GM18519 (cell line): ENCODE data around the gene ZFP90.
A peak's percentile ranks its signal among the peaks of the same experiment; 100 is the strongest.
"Not testable (repeated sequence)": the region's sequence is repeated elsewhere in the genome, so short reads cannot be mapped to it uniquely, and the experiment has no call there.

Experiments used
- ATAC-seq: cut with Tn5 transposase; IDR thresholded peaks from one replicate; pipeline ENCODE4 v1.9.1; 2021; ENCODE audit warnings: mild to moderate bottlenecking, moderate library complexity; ENCODE audit not compliant: unreplicated experiment, low FRiP score

The ZFP90 gene

DNA sequence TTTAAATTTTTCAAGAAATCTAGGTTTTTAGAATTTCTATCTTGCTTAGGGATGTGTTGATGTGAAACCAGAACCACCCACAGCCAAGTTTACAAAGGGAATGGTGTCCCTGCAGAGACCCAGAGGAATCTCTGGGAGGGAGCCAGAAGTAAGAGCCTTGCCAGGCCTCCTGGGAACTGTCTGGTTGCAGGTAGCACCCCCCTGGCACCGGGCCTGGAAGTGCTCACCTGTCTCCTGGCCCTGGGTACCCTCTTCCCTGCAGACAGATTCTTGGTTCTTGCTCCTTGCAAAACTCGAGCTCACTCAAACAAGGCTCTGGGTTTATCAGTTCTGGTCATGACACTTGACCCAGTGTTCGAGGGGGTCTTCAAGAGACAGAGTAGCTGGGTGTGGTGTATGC is 24.6 kb upstream of the ZFP90 start:
- no peak for ATAC-seq

DNA sequence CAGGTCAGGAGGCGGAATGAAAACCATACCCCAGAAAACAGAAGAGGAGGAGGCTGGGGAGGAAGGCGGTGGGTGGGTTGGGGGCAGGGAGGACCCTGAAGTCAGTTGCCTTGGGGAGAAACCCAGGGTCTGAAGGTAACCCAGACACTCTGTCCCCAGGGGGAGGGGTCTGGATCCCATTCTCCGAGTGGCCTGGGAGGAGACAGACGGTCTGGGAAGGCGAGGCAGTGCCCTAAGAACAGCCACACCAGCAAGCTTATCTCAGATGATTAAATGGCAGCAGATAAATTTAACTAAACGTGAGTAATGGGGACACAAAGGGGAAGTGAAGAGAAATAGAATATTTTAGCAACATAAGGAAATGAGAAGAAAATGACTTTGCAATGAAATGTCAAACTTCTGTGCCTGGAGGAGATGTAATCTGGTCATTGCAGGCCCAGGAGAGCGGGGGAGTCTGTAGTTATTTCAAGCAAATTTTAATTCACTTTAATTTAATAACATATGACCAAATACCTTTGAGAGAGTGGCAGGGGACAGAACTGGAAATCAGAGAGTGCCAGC is 21.4 kb upstream of the ZFP90 start:
- ATAC-seq = no peak

DNA sequence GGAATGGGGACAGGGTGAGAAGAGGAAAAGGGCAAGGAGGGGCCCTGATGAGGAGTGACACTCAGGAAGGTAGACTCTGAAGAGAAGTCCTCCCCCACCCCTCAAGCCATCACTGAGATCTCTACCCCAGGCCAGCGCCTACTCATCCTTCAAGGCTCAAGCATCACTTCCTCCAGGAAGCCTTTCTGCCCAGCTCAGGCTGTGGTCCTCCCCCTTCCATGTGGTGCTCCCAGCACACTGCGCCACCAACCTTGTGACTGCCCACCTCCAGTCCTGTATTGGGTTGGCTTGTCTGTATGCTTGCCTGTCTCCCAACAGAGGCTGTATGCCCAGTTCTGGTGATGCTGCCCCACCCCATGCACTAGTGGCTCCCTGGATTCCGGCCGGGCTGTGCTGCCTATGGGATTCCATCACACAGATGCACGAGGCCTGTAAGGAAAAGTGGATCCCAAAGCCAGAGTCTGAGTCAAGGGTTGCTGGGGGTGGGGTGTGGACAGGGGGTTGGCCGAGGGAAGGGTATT is 19.8 kb upstream of the ZFP90 start:
- no peak for ATAC-seq

DNA sequence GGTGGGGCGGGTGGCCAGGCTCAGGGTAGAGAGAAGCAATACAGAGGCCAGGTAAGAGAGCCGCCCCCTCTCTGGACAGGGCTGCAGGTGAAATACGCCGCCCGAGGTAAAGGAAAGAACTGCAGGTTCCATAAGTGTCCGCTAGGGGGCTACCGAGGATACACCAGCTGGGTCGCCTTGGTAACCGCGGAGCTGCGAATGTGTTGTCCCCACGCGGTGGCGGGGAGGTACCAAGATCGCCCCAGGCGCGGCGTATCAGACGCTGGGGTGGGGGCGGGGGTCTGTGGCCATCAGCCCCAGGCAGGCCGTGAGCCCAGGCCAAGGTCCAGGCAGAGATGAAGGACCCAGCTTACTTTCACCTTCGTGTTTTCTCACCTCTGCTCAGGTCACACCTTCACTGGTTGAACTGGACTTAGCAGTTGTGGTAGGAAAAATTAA is 18.4 kb upstream of the ZFP90 start:
- ATAC-seq = no peak

DNA sequence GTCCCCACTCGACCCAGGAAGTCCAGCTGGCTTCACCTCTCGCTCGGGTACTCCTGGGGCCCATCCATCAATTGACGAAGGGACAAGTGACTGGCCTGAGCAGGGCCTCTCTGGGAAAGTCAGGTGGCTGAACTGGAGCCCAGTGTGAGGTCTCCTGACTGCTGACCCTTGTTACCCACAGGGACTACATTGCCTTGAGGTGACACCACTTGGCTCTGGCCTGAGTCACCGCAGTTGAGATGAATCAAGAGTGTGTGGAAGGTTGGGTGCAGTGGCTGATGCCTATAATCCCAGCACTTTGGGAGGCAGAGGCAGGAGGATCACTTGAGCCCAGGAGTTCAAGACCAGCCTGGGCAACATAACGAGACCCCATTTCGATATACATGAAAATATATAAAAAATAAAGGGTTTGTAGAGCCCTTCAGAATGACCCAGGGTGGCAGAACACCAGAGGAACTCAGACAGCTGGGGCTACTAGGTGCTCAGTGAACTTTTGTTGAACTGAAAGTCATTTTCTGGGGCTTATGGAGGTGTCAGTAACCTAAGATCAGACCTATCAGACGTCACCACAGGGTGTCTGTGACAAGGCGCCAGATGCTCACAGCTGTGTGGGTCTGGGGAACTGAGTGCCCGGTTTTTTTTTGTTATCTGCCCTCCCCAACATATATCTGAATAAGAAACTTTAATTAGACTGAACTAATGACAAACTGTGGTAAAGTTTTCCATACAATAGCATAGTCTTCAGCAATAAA is 14.8 kb upstream of the ZFP90 start:
- ATAC-seq = no peak

DNA sequence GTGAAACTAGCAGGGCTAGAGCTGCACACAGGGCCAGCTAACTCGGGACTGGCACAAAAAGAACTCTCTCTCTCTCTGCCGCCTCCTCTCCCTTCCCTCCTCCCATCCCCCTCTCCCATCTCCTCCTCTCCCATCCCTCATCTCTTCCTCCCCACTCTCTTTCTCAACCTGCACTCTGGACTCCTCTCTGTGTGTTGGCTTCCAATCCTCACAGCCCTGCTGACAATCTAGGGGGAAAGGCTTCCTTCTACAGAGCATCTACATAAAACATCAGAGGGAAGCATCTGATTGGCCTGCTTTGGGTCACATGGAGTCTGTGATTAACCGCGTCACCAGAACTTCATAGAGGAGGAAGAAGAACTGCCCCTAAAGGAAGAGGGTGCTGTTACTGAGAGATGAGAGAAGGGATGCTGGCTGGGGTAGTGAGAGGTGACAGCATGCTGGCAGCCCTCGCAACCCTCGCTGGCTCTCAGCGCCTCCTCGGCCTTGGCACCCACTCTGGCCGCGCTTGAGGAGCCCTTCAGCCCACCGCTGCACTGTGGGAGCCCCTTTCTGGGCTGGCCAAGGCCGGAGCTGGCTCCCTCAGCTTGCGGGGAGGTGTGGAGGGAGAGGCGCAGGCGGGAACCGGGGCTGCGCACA is 12.8 kb upstream of the ZFP90 start:
- no peak for ATAC-seq

DNA sequence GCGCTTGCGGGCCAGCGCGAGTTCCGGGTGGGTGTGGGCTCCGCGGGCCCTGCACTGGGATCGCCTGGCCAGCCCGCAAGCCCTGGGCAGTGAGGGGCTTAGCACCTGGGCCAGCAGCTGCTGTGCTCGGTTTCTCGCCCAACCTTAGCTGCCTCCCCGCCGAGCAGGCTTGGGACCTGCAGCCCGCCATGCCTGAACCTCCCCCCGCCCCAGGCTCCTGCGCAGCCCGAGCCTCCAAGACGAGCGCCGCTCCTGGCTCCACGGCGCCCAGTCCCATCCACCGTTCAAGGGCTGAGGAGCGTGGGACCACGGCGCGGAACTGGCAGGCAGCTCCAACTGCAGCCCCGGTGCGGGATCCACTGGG is 12.3 kb upstream of the ZFP90 start:
- no peak for ATAC-seq

DNA sequence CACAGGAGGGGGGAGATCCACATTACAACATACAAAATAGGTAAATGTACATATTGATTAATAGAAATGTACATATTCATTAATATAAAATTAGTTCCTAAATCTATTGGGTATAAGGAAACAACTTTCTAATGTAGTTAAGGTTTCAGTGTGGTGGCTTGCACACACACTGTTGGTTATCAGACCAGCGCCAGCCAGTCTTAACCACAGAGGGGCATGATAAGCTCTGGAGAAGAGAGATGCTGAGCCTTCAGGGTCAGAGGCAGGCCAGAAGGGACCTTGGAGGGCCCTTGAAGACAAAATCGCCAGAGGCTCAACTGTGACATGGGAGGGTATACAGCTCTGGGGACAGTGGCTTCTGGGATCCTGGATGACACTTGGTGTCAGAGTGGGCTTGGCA is 10.9 kb upstream of the ZFP90 start:
- ATAC-seq = no peak

DNA sequence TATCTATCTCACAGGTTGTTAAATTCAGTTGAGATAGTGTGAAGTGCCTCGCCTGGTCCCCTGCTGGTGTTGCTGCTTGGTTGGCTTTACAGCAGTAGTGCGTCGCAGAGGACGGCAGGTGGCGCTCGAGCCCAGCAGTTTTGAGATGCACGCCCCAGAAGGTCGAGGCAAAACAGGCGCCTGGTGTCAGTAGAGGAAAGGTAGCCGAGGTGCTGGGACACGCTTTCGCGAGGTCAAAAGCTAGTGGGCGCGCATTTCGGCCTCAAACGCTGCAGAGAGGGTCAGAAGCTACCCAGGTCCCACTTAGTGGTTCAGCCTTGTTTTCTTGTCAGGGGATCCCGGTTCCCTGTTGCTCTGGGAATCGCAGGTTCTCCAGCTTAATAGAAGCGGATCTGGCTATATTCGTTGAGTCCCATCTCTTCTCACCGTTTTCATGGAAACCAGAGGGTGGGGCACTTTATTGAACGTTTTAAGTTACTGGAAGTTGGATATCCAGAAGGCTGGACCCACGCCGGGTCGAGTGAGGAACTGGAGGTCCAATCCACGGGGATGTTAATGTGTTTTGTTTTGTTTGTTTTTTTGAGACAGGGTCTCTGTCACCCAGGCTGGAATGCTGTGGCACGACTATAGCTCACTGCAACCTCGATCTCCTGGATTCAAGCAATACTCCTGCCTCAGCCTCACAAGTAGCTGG is 10.3 kb upstream of the ZFP90 start:
- ATAC-seq = peak; percentile 62

DNA sequence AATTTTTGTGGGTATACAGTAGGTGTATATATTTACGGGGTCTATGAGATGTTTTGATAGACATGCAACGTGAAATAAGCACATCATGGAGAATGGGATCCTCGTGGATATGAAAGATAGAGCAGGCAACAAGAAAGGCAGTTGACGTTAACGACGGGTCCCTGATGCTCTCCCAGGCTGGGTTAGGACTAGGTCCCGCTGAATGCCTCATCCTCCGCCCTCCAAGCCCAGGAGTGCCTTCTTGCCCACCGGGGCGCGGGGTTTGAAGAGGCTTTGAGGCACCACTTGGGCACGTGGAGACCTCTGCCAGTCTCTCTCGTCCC is 9.5 kb upstream of the ZFP90 start:
- ATAC-seq = peak; percentile 10

DNA sequence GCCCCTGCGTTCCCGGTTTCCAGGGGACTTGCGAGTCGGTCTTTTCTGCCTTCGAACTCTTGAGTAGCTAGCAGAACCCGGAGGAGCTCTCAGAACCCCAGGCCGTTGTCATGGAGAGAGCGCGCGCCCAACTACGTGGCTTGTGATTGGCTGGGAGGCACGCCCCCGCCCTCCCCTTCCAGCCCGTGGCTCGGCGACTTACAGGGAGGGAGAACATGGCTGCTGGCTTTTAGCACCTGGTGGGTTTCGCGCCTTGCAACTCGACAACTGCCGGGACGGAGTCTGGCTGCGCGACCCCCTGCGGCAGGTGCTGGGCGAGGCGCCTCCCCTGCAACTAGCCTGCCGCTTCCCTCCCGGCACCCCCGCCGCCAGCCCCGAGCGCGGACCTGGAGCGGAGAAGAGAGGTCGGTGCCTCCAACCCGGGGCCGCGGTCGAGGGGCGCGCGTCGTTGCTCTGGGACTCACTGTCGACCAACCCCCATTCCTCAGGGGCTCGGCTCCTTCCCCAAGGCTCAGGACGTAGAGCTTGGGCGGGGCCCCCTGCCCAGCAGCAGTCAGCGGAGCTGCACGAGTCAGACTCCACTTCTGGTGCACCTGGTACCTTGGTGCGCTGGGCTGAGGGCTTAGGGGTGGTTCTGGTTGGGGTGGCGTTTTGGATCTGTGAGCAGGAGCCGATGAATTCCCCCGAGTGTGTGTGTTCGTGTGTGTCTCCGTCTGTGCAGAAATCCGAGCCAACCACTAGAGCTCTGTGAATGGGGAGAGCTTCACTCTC is 9.0 kb upstream of the ZFP90 start:
- ATAC-seq = peak; percentile 53

DNA sequence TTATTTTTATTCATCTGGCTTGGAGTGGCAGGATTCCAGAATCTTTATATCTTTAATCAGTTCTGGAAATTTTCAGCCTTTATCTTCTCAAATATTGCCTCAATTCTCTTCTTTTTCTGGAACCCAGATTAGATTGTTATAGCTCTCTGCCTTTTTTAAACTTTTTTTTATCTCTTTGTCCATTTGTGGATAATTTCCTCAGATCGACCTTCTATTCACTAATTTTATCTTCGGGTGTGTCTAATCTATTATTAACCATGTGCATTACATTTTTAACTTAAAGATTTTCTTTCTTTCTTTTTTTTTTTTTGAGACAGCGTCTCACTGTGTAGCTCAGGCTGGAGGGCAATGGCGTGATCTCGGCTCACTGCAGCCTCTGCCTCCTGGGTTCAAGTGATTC is 5.2 kb upstream of the ZFP90 start:
- ATAC-seq = no peak

DNA sequence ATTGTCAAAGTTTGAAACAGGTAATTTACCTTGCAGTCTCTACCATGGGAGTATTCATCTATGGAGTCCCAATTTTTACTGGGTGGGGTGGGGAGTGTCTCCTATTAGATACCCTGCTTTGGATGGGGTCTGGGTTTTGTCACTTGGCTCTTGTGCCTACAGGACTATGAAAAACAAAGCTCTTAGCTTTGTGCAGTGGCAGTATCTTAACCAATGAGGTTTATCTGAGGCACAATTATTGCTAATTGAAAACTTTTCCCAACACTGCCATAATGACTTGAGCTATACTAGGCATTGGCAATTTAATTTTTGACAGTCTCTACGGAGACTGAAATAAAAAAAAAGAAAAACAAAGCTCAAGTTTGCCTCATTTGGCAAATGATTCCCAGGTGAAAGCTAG is 3.8 kb upstream of the ZFP90 start:
- no peak for ATAC-seq

DNA sequence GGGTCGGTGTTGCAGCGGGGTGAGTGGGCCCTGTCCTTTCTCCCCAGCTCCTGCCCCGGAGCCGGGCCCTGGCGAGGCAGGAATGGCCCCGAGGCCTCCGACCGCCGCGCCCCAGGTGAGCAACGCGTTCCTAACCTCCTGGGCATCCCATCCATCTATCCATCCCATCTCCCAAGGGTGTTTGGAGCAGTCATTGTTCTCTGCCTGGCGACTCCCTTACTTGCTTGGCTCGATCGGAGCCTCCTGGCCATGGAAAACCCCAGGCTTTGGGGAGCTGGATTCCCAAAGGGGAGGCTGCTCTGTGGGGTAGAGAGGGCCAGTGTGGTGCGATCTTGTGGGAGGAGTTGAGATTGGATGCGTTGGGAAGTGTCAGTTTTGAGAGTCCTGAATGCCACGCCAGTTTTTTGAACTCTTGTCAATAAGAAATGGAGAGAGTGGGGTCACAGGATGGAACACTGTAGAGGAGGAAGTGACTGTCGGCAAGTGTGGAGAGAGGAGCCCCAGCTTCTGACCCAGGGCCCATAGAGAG is 684 bp downstream of the ZFP90 start:
- ATAC-seq = no peak

DNA sequence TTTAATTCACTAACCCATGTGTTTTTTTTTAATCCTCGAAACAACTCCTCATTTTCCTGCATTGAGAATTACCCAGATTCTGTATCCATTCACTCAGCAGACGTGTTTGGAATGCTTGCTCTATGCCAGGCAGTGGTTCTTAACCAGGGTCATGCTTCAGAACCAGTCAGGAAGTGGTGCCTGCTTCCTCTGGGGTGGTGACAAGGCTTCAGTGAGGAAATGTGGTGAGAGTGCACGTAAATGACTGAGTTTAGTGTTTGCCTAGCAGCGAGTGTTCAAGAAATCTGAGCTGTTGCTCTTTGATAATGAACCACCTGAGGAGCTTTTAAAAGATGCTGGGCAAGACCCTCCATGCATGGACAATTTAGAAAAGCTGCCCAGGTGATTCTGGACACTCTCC is 9.9 kb downstream of the ZFP90 start:
- ATAC-seq = no peak

DNA sequence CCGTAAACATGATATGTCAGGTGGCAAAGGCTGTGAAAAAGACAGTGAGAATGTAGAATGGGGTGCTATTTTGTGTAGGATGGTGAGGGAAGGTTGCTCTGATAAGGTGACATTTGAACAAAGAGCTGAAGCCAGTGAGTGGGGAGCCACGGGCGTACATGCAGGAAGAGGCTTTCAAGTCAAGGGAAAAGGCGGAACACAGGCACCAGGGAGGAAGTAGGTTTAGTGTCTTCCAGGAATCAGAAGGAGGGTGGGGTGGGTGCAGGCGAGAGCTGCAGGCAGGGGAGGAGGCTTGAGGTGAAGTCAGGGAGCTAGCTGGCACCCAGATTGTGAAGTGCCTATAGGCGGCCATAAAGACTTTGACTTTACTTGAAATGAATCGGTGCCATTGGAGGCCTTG is 14.1 kb downstream of the ZFP90 start:
- ATAC-seq = no peak

DNA sequence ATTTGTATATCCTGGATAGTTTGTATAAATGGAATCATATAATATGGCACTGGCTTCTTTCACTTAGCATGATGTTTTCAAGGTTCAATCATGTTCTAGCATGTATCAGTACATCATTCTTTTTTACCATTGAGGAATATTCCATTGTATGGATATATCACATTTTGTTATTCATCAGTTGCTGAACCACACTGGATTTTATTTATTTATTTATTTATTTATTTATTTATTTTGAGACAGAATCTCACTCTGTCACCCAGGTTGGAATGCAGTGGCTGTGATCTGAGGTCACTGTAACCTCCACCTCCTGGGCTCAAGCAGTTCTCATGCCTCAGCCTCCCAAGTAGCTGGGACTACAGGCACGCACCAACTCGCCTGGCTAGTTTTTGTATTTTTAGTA is 21.2 kb downstream of the ZFP90 start:
- ATAC-seq = not testable (repeated sequence)

DNA sequence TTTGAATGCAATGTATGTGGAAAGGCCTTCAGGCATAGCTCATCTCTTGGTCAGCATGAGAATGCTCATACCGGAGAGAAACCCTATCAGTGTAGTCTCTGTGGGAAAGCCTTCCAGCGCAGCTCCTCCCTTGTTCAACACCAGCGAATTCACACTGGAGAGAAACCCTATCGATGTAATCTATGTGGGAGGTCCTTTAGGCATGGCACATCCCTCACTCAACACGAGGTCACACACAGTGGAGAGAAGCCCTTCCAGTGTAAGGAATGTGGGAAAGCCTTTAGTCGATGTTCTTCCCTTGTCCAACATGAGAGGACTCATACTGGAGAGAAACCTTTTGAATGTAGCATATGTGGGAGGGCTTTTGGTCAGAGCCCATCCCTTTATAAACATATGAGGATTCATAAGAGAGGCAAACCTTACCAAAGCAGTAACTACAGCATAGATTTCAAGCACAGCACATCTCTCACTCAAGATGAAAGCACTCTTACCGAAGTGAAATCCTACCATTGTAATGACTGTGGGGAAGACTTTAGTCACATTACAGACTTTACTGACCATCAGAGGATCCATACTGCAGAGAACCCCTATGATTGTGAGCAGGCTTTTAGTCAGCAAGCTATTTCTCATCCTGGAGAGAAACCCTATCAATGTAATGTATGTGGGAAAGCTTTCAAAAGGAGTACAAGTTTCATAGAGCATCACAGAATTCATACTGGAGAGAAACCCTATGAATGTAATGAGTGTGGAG is 24.7 kb downstream of the ZFP90 start:
- ATAC-seq = no peak

DNA sequence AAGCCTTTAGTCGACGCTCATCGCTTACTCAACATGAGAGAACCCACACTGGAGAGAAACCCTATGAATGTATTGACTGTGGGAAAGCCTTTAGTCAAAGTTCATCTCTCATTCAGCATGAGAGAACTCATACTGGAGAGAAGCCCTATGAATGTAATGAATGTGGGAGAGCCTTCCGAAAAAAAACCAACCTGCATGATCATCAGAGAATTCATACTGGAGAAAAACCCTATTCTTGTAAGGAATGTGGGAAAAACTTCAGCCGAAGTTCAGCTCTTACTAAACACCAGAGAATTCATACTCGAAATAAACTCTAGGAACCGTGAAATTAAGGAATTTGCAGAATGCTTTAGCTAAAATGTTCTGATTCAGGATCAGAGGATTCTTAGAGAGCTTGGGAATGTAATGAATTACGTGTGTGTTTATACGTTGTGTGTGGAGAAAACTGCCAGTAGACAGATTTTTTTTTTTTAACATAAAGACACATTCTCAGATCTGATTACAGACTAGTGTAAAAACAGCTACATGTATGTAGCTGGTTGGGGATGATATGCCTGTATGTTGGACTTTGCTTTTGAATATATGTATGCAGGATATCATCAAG is 25.4 kb downstream of the ZFP90 start:
- ATAC-seq = no peak
